HG02870 (cell line): ENCODE measurements around the gene NEK2.
"Not testable (repeated sequence)": the region's sequence is repeated elsewhere in the genome, so short reads cannot be mapped to it uniquely, and the experiment has no call there.

Source experiments
- ATAC-seq: cut with Tn5 transposase; IDR thresholded peaks from one replicate; pipeline ENCODE4 v1.9.1; 2021; ENCODE audit warnings: mild to moderate bottlenecking, moderate library complexity; ENCODE audit not compliant: unreplicated experiment

NEK2 gene

GRCh38 chr1:211634461-211634860, 41.0 kb downstream of the NEK2 start:
- no peak for ATAC-seq

GRCh38 chr1:211633524-211633846, 41.9 kb downstream of the NEK2 start:
- ATAC-seq: no peak

- no peak for ATAC-seq
Measured at GRCh38 chr1:211632808-211633523, 42.5 kb downstream of the NEK2 start.

GRCh38 chr1:211632117-211632807, 43.2 kb downstream of the NEK2 start:
- no peak for ATAC-seq

- ATAC-seq: no peak
Measured at GRCh38 chr1:211631168-211631567, 44.3 kb downstream of the NEK2 start.

- ATAC-seq: no peak
Measured at GRCh38 chr1:211630236-211631081, 45.0 kb downstream of the NEK2 start.

- no peak for ATAC-seq
Measured at GRCh38 chr1:211628417-211628816, 47.0 kb downstream of the NEK2 start.

GRCh38 chr1:211627259-211627658, 48.2 kb downstream of the NEK2 start:
- no peak for ATAC-seq

- not testable (repeated sequence) for ATAC-seq
Measured at GRCh38 chr1:211625866-211626265, 49.6 kb downstream of the NEK2 start.

GRCh38 chr1:211625040-211625439, 50.4 kb downstream of the NEK2 start:
- no peak for ATAC-seq

- no peak for ATAC-seq
Measured at GRCh38 chr1:211623515-211623914, 51.9 kb downstream of the NEK2 start.

GRCh38 chr1:211621447-211622198, 53.8 kb downstream of the NEK2 start:
- ATAC-seq: no peak

- ATAC-seq: no peak
Measured at GRCh38 chr1:211620097-211620496, 55.3 kb downstream of the NEK2 start.

GRCh38 chr1:211619033-211619996, 56.1 kb downstream of the NEK2 start:
- no peak for ATAC-seq

- ATAC-seq: no peak
Measured at GRCh38 chr1:211616965-211617297, 58.5 kb downstream of the NEK2 start.

- ATAC-seq: no peak
Measured at GRCh38 chr1:211616231-211616964, 59.0 kb downstream of the NEK2 start.

- no peak for ATAC-seq
Measured at GRCh38 chr1:211614615-211615014, 60.8 kb downstream of the NEK2 start.

GRCh38 chr1:211613951-211614350, 61.5 kb downstream of the NEK2 start:
- ATAC-seq: no peak
